ENCODE measurements around the gene MPRIP.

DNA sequence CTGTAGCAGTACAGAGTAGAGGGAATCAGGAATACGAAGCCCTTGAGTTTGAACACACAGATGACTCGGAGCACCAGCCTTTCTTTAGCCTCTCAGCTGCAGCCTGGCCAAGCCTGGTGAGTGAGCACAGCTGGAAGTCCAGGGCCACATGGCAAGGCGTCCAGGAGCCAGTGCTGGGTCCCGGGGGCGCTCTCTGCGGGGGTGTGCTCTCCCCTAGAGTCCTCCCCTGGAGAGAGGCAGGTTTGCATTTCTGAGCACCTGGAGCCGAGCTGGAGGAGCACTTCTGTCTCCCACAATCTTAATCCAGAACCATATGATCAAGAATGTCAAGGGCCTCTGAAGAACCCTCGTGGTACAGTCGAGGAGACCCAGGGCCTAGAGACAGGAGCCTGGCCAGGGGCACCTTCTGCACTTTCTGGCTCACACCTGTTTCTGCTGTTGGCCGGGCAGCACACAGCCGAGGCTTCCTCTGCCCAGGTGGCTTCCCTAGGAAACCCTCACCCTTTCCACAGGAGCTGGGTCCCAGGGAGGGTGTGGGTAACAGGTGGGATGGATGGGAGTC, 85.6 kb downstream of the MPRIP start:
- TF ChIP-seq ZNF8 (CRISPR knock-in tag; IDR thresholded peaks at IDR 0.05) (no peak), ZNF70 (CRISPR knock-in tag; IDR thresholded peaks at IDR 0.05) (no peak), ZFP3 (CRISPR knock-in tag; IDR thresholded peaks at IDR 0.05) (no peak), PPARA (CRISPR knock-in tag; IDR thresholded peaks at IDR 0.05; ENCODE audit: borderline replicate concordance) (no peak), SNAI2 (CRISPR knock-in tag; IDR thresholded peaks at IDR 0.05) (no peak)
- TF ChIP-seq, protein P1, sequence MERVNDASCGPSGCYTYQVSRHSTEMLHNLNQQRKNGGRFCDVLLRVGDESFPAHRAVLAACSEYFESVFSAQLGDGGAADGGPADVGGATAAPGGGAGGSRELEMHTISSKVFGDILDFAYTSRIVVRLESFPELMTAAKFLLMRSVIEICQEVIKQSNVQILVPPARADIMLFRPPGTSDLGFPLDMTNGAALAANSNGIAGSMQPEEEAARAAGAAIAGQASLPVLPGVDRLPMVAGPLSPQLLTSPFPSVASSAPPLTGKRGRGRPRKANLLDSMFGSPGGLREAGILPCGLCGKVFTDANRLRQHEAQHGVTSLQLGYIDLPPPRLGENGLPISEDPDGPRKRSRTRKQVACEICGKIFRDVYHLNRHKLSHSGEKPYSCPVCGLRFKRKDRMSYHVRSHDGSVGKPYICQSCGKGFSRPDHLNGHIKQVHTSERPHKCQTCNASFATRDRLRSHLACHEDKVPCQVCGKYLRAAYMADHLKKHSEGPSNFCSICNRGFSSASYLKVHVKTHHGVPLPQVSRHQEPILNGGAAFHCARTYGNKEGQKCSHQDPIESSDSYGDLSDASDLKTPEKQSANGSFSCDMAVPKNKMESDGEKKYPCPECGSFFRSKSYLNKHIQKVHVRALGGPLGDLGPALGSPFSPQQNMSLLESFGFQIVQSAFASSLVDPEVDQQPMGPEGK (CRISPR knock-in tag; IDR thresholded peaks at IDR 0.05; ENCODE audit: borderline replicate concordance), result no peak

Measured in SK-N-SH treated with all-trans-retinoic acid at 6 μM for 48 hours (cell line).